HG02981 (cell line): ENCODE data around the gene GCGR.

Source experiments
- ATAC-seq: cut with Tn5 transposase; IDR thresholded peaks from one replicate; pipeline ENCODE4 v1.9.1; 2021; ENCODE audit warnings: mild to moderate bottlenecking, moderate library complexity; ENCODE audit not compliant: unreplicated experiment

Gene GCGR

GRCh38 chr17:81845881-81846742 lies 42.2 kb downstream of the GCGR start:
- no peak for ATAC-seq

GRCh38 chr17:81846743-81847689 lies 43.1 kb downstream of the GCGR start:
- ATAC-seq = no peak

- ATAC-seq = no peak
Observed at GRCh38 chr17:81849457-81849856, 45.5 kb downstream of the GCGR start.

GRCh38 chr17:81851423-81851822 lies 47.5 kb downstream of the GCGR start:
- no peak for ATAC-seq

GRCh38 chr17:81852237-81852636 lies 48.3 kb downstream of the GCGR start:
- ATAC-seq = no peak

GRCh38 chr17:81854974-81855774 lies 51.2 kb downstream of the GCGR start:
- no peak for ATAC-seq

GRCh38 chr17:81858170-81858966 lies 54.4 kb downstream of the GCGR start:
- ATAC-seq = no peak

- ATAC-seq = no peak
Observed at GRCh38 chr17:81858967-81859905, 55.3 kb downstream of the GCGR start.

- ATAC-seq = peak; percentile 0
Observed at GRCh38 chr17:81859906-81860755, 56.2 kb downstream of the GCGR start, which contains the start of gene P4HB. Gene P4HB (minus strand): TSS chr17:81860535. CDS start chr17:81860471, 64 bp downstream.

GRCh38 chr17:81860756-81861568 lies 57.0 kb downstream of the GCGR start:
- peak; percentile 78 for ATAC-seq

GRCh38 chr17:81863123-81863675 lies 59.2 kb downstream of the GCGR start:
- ATAC-seq = no peak
